Subcutaneous abdominal adipose tissue (tissue), 5 donors: ENCODE data around the gene PIK3C3.
"Not testable (repeated sequence)": the region's sequence is repeated elsewhere in the genome, so short reads cannot be mapped to it uniquely, and the experiment has no call there.

Source experiments
- H3K27ac ChIP-seq: one replicate; pipeline ENCODE4 v1.7.0; 2013; ENCODE audit warnings: low read depth, mild to moderate bottlenecking, inconsistent platforms, low read length, moderate library complexity
- H3K27me3 ChIP-seq, 5 donors: one replicate each; pipeline ENCODE4 v1.7.0; 2013; ENCODE audit warnings: low read length in 5 of 5, inconsistent platforms in 1 of 5; ENCODE audit not compliant: control insufficient read depth in 5 of 5, insufficient read depth in 4 of 5
- H3K36me3 ChIP-seq, 5 donors: one replicate each; pipeline ENCODE4 v1.7.0; 2013; ENCODE audit warnings: low read length in 5 of 5; ENCODE audit not compliant: control insufficient read depth in 5 of 5, insufficient read depth in 5 of 5
- H3K4me1 ChIP-seq, 5 donors: one replicate each; pipeline ENCODE4 v1.7.0; 2013; ENCODE audit warnings: low read length in 5 of 5, mild to moderate bottlenecking in 3 of 5, moderate library complexity in 1 of 5; ENCODE audit not compliant: control insufficient read depth in 5 of 5, insufficient read depth in 5 of 5
- H3K4me3 ChIP-seq, 5 donors: one replicate each; pipeline ENCODE4 v1.7.0; 2013; ENCODE audit warnings: low read length in 5 of 5, low read depth in 1 of 5
- H3K9ac ChIP-seq, 5 donors: one replicate each; pipeline ENCODE4 v1.7.0; 2013; ENCODE audit warnings: low read length in 5 of 5, mild to moderate bottlenecking in 4 of 5, moderate library complexity in 3 of 5
- H3K9me3 ChIP-seq, 5 donors: one replicate each; pipeline ENCODE4 v1.7.0; 2013; ENCODE audit warnings: low read length in 5 of 5; ENCODE audit not compliant: control insufficient read depth in 5 of 5
- donor health status: healthy.
- donor health status: healthy.
- donor health status: healthy.
- donor health status: healthy.
- donor health status: healthy.

PIK3C3 gene

GRCh38 chr18:42005782-42006181, 50.7 kb downstream of the PIK3C3 start:
- peaks cover 37 to 51% (median 39%) of the 10 kb centered on the region in 5 donors for H3K36me3 ChIP-seq
- H3K4me3 ChIP-seq = no peak overlapping the region
- H3K4me1 ChIP-seq = no peaks in the 10 kb centered on the region
- H3K9me3 ChIP-seq = no peaks in the 10 kb centered on the region
- no peaks in the 10 kb centered on the region for H3K27me3 ChIP-seq
- no peak overlapping the region for H3K9ac ChIP-seq
- H3K27ac ChIP-seq = no peak overlapping the region

DNA sequence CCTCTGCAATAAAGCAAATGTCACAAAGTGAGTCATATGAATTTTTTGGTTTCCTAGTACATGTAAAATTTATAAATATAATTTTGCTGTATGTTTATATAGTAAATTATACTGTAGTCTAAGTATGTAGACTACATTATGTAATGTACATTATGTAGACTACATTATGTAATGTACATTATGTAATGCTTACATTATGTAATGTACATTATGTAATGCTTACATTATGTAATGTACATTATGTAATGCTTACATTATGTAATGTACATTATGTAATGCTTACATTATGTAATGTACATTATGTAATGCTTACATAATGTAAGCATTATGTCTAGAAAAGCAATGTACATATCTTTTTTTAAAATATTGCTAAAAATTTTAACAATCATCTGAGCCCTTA, 54.4 kb downstream of the PIK3C3 start:
- peaks cover 29 to 46% (median 41%) of the 10 kb centered on the region in 5 donors for H3K36me3 ChIP-seq
- H3K9ac ChIP-seq, H3K9me3 ChIP-seq, H3K4me3 ChIP-seq, H3K4me1 ChIP-seq, H3K27me3 ChIP-seq, H3K27ac ChIP-seq: not testable (repeated sequence)

DNA sequence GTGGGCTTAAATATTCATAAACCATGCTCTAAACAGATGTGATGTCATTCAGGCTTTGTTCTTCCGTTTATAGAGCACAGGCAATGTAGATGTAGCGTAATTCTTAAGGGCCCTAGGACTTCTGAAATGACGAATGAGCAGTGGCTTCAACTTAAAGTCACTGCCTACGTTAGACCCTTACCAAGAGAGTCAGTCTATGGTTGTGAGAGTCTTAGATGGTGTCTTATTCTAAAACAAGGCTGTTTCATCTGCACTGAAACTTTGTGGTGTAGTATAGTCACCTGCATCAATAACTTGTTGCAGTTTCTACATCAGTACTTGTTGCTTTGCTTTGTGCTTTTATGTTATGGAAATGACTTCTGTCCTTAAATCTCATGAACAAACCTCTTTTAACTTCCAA, 56.0 kb downstream of the PIK3C3 start:
- no peak overlapping the region for H3K27ac ChIP-seq
- peaks cover 24 to 44% (median 35%) of the 10 kb centered on the region in 5 donors for H3K36me3 ChIP-seq
- no peaks in the 10 kb centered on the region for H3K27me3 ChIP-seq
- H3K9ac ChIP-seq = no peak overlapping the region
- H3K9me3 ChIP-seq = no peaks in the 10 kb centered on the region
- H3K4me1 ChIP-seq = no peaks in the 10 kb centered on the region
- H3K4me3 ChIP-seq = no peak overlapping the region

GRCh38 chr18:42018831-42019230, 63.8 kb downstream of the PIK3C3 start:
- Histone ChIP-seq H3K4me1 (no peaks in the 10 kb centered on the region), H3K4me3 (no peak overlapping the region), H3K9ac (no peak overlapping the region), H3K27ac (no peak overlapping the region), H3K27me3 (no peaks in the 10 kb centered on the region), H3K36me3 (peaks cover 38 to 55% (median 52%) of the 10 kb centered on the region in 5 donors), H3K9me3 (no peaks in the 10 kb centered on the region)

GRCh38 chr18:42024131-42024530, 69.1 kb downstream of the PIK3C3 start:
- Histone ChIP-seq H3K27ac (no peak overlapping the region), H3K4me1 (no peaks in the 10 kb centered on the region)

GRCh38 chr18:42025491-42025890, 70.5 kb downstream of the PIK3C3 start:
- Histone ChIP-seq H3K9me3 (no peaks in the 10 kb centered on the region), H3K4me3 (no peak overlapping the region), H3K27ac (no peak overlapping the region), H3K4me1 (no peaks in the 10 kb centered on the region), H3K36me3 (peaks cover 21 to 43% (median 31%) of the 10 kb centered on the region in 5 donors), H3K9ac (no peak overlapping the region), H3K27me3 (no peaks in the 10 kb centered on the region)

More at GRCh38 chr18:42024131-42024530, 69.1 kb downstream of the PIK3C3 start:
- Histone ChIP-seq H3K9ac (no peak overlapping the region), H3K4me3 (no peak overlapping the region), H3K27me3 (no peaks in the 10 kb centered on the region), H3K36me3 (peaks cover 20 to 45% (median 31%) of the 10 kb centered on the region in 5 donors), H3K9me3 (no peaks in the 10 kb centered on the region)

DNA sequence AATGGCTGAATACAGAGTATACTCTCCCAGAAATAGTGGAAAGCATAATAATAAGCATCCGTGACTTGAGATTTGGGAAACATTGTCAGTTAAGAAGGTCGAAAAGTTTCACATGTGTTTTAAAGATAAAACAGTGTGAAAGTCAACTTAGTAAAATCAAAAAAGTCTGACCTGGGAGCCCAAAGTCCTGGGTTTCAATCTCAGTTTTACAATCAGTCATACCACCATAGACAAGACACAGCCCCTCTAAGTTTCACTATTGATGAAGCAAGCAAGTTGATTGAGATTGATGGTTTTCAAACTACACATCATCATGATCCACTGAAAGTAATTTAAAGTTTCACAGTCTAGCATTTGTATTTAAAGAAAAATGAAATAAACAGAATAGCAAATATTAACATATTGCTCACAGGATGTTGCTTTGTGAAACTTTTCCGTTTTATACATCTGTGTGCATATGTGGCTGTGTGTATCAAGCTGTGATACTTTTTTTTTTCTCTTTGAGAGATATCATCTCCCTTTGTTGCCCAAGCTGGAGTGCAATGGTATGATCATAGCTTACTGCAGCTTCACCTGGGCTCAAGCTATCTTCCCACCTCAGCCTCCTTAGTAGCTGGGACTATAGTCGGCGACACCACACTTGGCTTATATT, 71.1 kb downstream of the PIK3C3 start:
- H3K27me3 ChIP-seq = no peaks in the 10 kb centered on the region

DNA sequence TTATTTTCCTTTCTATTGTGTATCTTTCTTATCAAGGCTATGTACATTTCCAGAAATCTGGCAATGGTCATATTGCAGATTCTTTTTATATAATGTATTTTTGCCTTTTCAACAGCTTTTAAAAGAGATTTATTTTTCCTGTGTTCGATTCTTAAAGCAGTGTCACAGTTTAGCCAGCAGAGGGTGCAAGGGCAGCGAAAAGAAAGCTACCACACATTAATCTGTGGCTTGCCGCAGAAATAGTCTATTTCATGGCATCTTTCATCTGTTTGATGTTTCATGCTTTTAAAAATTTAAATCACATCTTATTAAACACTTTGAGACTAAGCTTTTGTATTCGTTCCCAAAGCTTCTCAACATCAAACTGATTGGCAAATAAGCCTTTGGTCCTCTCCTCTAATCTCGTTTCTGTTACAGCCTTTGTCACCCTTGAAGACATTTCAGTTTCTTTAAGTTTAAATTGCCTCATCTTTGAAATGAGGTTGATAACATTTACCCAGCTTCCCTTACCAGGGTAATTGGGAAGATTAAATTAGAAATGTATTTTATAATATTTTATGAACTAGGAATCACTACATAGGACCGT, 73.3 kb downstream of the PIK3C3 start:
- Histone ChIP-seq H3K9ac (no peak overlapping the region), H3K36me3 (peaks cover 24 to 47% (median 34%) of the 10 kb centered on the region in 5 donors), H3K4me3 (no peak overlapping the region)

More for the DNA sequence above, 71.1 kb downstream of the PIK3C3 start:
- Histone ChIP-seq H3K27ac (no peak overlapping the region), H3K9ac (no peak overlapping the region), H3K4me1 (no peaks in the 10 kb centered on the region), H3K9me3 (no peaks in the 10 kb centered on the region), H3K4me3 (no peak overlapping the region), H3K36me3 (peaks cover 19 to 42% (median 29%) of the 10 kb centered on the region in 5 donors)

GRCh38 chr18:42029092-42029491, 74.1 kb downstream of the PIK3C3 start:
- no peak overlapping the region for H3K4me3 ChIP-seq
- H3K36me3 ChIP-seq = peaks cover 24 to 52% (median 38%) of the 10 kb centered on the region in 5 donors
- no peaks in the 10 kb centered on the region for H3K4me1 ChIP-seq
- no peak overlapping the region for H3K27ac ChIP-seq
- no peak overlapping the region for H3K9ac ChIP-seq
- no peaks in the 10 kb centered on the region for H3K9me3 ChIP-seq
- no peaks in the 10 kb centered on the region for H3K27me3 ChIP-seq

More for the DNA sequence above, 73.3 kb downstream of the PIK3C3 start:
- Histone ChIP-seq H3K27ac (no peak overlapping the region), H3K27me3 (no peaks in the 10 kb centered on the region), H3K4me1 (no peaks in the 10 kb centered on the region), H3K9me3 (no peaks in the 10 kb centered on the region)

GRCh38 chr18:42030586-42031182, 75.7 kb downstream of the PIK3C3 start:
- no peaks in the 10 kb centered on the region for H3K9me3 ChIP-seq
- no peaks in the 10 kb centered on the region for H3K27me3 ChIP-seq
- H3K36me3 ChIP-seq = peaks cover 29 to 61% (median 44%) of the 10 kb centered on the region in 5 donors
- no peaks in the 10 kb centered on the region for H3K4me1 ChIP-seq
- no peak overlapping the region for H3K27ac ChIP-seq
- no peak overlapping the region for H3K9ac ChIP-seq
- H3K4me3 ChIP-seq = no peak overlapping the region
